Tibial nerve (tissue), 4 donors: ENCODE results near the gene PDZRN3.

Experiments used
- CTCF ChIP-seq, 5 experiments: fragments of 200-600 bp in 3 of 5; fragments of 450-650 bp in 2 of 5; sonication (generic) in 3 of 5; IDR thresholded peaks; one replicate each; pipeline ENCODE4 v1.5.1; 2016 to 2019; ENCODE audit warnings: antibody characterized with exemption in 5 of 5, mild to moderate bottlenecking in 3 of 5, moderate library complexity in 2 of 5
- EP300 ChIP-seq, 2 donors: sonication (generic); formaldehyde crosslinking; IDR thresholded peaks; one replicate each; pipeline ENCODE4 v1.6.1; 2017; ENCODE audit warnings: antibody characterized with exemption in 2 of 2, mild to moderate bottlenecking in 1 of 2

GRCh38 chr3:73521734-73522336 lies 102.9 kb downstream of the PDZRN3 start:
- no peak for TF ChIP-seq CTCF (IDR thresholded peaks at IDR 0.05)
- no peak for TF ChIP-seq EP300 (IDR thresholded peaks at IDR 0.05)
